Measurements from ENCODE around the gene RAB40C. TPM values are rescaled to one million over a fixed set of nuclear protein-coding genes. Genes with fewer than 3 reads are reported as not detected.

Gene RAB40C
- total and polyA plus RNA-seq, 2 donors from 2014 or later: 18.1 to 24.0 TPM

GRCh38 chr16:583470-583814 lies 6.4 kb upstream of the RAB40C start:
- no peaks in the 10 kb centered on the region for H3K9me3 ChIP-seq (ENCODE audit: control insufficient read depth in 2 of 3, insufficient read depth in 1 of 3, low read length in 3 of 3)
- no peak overlapping the region for H3K4me3 ChIP-seq (ENCODE audit: low read length in 3 of 3)
- H3K27me3 ChIP-seq (ENCODE audit: control insufficient read depth, insufficient read depth, low read length): no peaks in the 10 kb centered on the region
- peaks cover 0 to 14% (median 13%) of the 10 kb centered on the region in 3 donors for H3K4me1 ChIP-seq (ENCODE audit: control insufficient read depth in 2 of 3, insufficient read depth in 2 of 3, low read depth in 1 of 3, low read length in 3 of 3)
- FAIRE-seq: no peak
- H3K27ac ChIP-seq (ENCODE audit: low read depth in 2 of 2, low read length in 2 of 2): no peak overlapping the region
- TF ChIP-seq CTCF (IDR thresholded peaks at IDR 0.05; ENCODE audit: borderline replicate concordance, extremely low read depth, insufficient read depth): no peak
- H3K9ac ChIP-seq (ENCODE audit: low read length in 3 of 3): no peak overlapping the region
- intact Hi-C loops (cut with DNase I): no loop called here
- no peak for DNase-seq
- H3K36me3 ChIP-seq (ENCODE audit: control insufficient read depth in 2 of 3, insufficient read depth in 3 of 3, low read length in 3 of 3): no peaks in the 10 kb centered on the region

GRCh38 chr16:583815-584591 lies 5.9 kb upstream of the RAB40C start:
- Histone ChIP-seq H3K9ac (ENCODE audit: low read length in 3 of 3) (no peak overlapping the region), H3K27ac (ENCODE audit: low read depth in 2 of 2, low read length in 2 of 2) (no peak overlapping the region), H3K9me3 (ENCODE audit: control insufficient read depth in 2 of 3, insufficient read depth in 1 of 3, low read length in 3 of 3) (no peaks in the 10 kb centered on the region), H3K4me3 (ENCODE audit: low read length in 3 of 3) (no peak overlapping the region), H3K27me3 (ENCODE audit: control insufficient read depth, insufficient read depth, low read length) (no peaks in the 10 kb centered on the region), H3K36me3 (ENCODE audit: control insufficient read depth in 2 of 3, insufficient read depth in 3 of 3, low read length in 3 of 3) (no peaks in the 10 kb centered on the region), H3K4me1 (ENCODE audit: control insufficient read depth in 2 of 3, insufficient read depth in 2 of 3, low read depth in 1 of 3, low read length in 3 of 3) (peaks cover 0 to 17% (median 13%) of the 10 kb centered on the region in 3 donors)
- no peak for FAIRE-seq
- peak in 2 of 5 donors; percentile 47 to 64 for DNase-seq
- no peak for TF ChIP-seq CTCF (IDR thresholded peaks at IDR 0.05; ENCODE audit: borderline replicate concordance, extremely low read depth, insufficient read depth)
- intact Hi-C loops (cut with DNase I): no loop called here

GRCh38 chr16:585351-585750 lies 4.5 kb upstream of the RAB40C start:
- no peaks in the 10 kb centered on the region for H3K36me3 ChIP-seq (ENCODE audit: control insufficient read depth in 2 of 3, insufficient read depth in 3 of 3, low read length in 3 of 3)
- no peak overlapping the region for H3K27ac ChIP-seq (ENCODE audit: low read depth in 2 of 2, low read length in 2 of 2)
- H3K4me1 ChIP-seq (ENCODE audit: control insufficient read depth in 2 of 3, insufficient read depth in 2 of 3, low read depth in 1 of 3, low read length in 3 of 3): peaks cover 0 to 17% (median 13%) of the 10 kb centered on the region in 3 donors
- H3K27me3 ChIP-seq (ENCODE audit: control insufficient read depth, insufficient read depth, low read length): no peaks in the 10 kb centered on the region
- no peak overlapping the region for H3K9ac ChIP-seq (ENCODE audit: low read length in 3 of 3)
- FAIRE-seq: no peak
- DNase-seq: peak in 1 of 5 donors; percentile 71
- no peak overlapping the region for H3K4me3 ChIP-seq (ENCODE audit: low read length in 3 of 3)
- no peaks in the 10 kb centered on the region for H3K9me3 ChIP-seq (ENCODE audit: control insufficient read depth in 2 of 3, insufficient read depth in 1 of 3, low read length in 3 of 3)
- intact Hi-C loops (cut with DNase I): no loop called here
- no peak for TF ChIP-seq CTCF (IDR thresholded peaks at IDR 0.05; ENCODE audit: borderline replicate concordance, extremely low read depth, insufficient read depth)

Measured in kidney (tissue), 14 donors.